K562 (cell line): Measurements from ENCODE around the gene SENP8. TPM values are rescaled to one million over a fixed set of nuclear protein-coding genes. Genes with fewer than 3 reads are reported as not detected.

Source experiments
- ATAC-seq: fragments of 200-7000 bp; cut with Tn5 transposase; 3 replicates; pipeline ENCODE4 v1.9.1; 2020; ENCODE audit warnings: moderate library complexity
- BruUV-seq: library from RNA; stranded (reverse); fragments of 400-500 nt; replicated peaks from 2 replicates; lab custom pipeline; 2021; lab: Mats Ljungman, UMichigan
- CTCF ChIA-PET: fragments of 300-600 bp; formaldehyde crosslinking; extraction: SDS; loops from one replicate; lab custom pipeline; 2021; ENCODE audit warnings: low intra/inter-chr PET ratio; lab: Yijun Ruan, JAX
- POLR2A ChIA-PET: fragments of 300-600, 350-650 bp; sonication (Branson Sonifier 250); formaldehyde crosslinking; extraction: SDS; loops from one replicate; lab custom pipeline; 2021; ENCODE audit warnings: antibody characterized with exemption, inconsistent platforms; lab: Yijun Ruan, JAX
- DNase-seq, 4 experiments: peaks; one replicate each; pipeline versions ENCODE4 v3.0.0 to v3.0.0-alpha.2; 2011 to 2018; ENCODE audit warnings: low spot score in 3 of 4, mixed read lengths in 3 of 4; ENCODE audit errors: extremely low read depth in 1 of 4
- FAIRE-seq: peaks from 2 replicates; lab custom pipeline; 2011; peaks lifted over from hg19 to GRCh38; lab: Jason Lieb, UNC
- H2AFZ ChIP-seq: 2 replicates; pipeline ENCODE4 v1.6.0; 2011; ENCODE audit warnings: low read depth, low read length, control low read depth, inconsistent platforms
- H3K27ac ChIP-seq: fragments of 200-600 bp; 3 replicates; pipeline ENCODE4 v1.8.0; 2011; ENCODE audit warnings: low read depth, mild to moderate bottlenecking, control low read depth, inconsistent platforms, low read length, moderate library complexity, mixed read lengths; ENCODE audit errors: extremely low read depth
- H3K27me3 ChIP-seq, 2 experiments: fragments of 300-600 bp in 1 of 2; 2 replicates in 1 of 2; 3 replicates in 1 of 2; pipeline versions ENCODE4 v1.6.0 to v1.8.0; 2011; ENCODE audit warnings: inconsistent platforms in 2 of 2, low read length in 2 of 2, mild to moderate bottlenecking in 1 of 2, mixed read lengths in 1 of 2, moderate library complexity in 1 of 2; ENCODE audit not compliant: control insufficient read depth in 2 of 2, insufficient read depth in 2 of 2
- H3K36me3 ChIP-seq: fragments of 300-600 bp; 3 replicates; pipeline ENCODE4 v1.8.0; 2011; ENCODE audit warnings: mild to moderate bottlenecking, low read length, inconsistent platforms; ENCODE audit not compliant: control insufficient read depth, insufficient read depth
- H3K4me1 ChIP-seq, 2 experiments: fragments of 200-600 bp in 1 of 2; replicated peaks in 1 of 2; 2 replicates in 1 of 2; 3 replicates in 1 of 2; pipeline versions ENCODE4 v1.5.1 to v1.8.0; 2011; ENCODE audit warnings: inconsistent platforms in 2 of 2, low read length in 2 of 2, mild to moderate bottlenecking in 1 of 2, mixed read lengths in 1 of 2, moderate library complexity in 1 of 2; ENCODE audit not compliant: control insufficient read depth in 2 of 2, insufficient read depth in 2 of 2
- H3K4me2 ChIP-seq: 2 replicates; pipeline ENCODE4 v1.6.1; 2011; ENCODE audit warnings: low read length, control low read depth, inconsistent platforms, mixed read lengths; ENCODE audit not compliant: insufficient read depth
- H3K4me3 ChIP-seq: fragments of 200-600 bp; sonication (generic), shearing (Covaris generic); 2 replicates; pipeline ENCODE4 v1.5.1; 2016; ENCODE audit warnings: control low read depth, inconsistent platforms
- H3K79me2 ChIP-seq: fragments of 200-600 bp; 3 replicates; pipeline ENCODE4 v1.8.0; 2011; ENCODE audit warnings: low read length, inconsistent platforms; ENCODE audit not compliant: control insufficient read depth, insufficient read depth
- H3K9ac ChIP-seq, 2 experiments: 2 replicates each; pipeline versions ENCODE4 v1.6.0 to v1.6.1; 2011; ENCODE audit warnings: low read depth in 2 of 2, low read length in 2 of 2, control low read depth in 1 of 2, inconsistent platforms in 1 of 2, mild to moderate bottlenecking in 1 of 2, mixed read lengths in 1 of 2; ENCODE audit not compliant: insufficient read depth in 1 of 2
- H3K9me1 ChIP-seq: one replicate; pipeline ENCODE4 v1.6.0; 2011; ENCODE audit warnings: inconsistent platforms, mild to moderate bottlenecking, low read length, moderate library complexity; ENCODE audit not compliant: control insufficient read depth, insufficient read depth
- H3K9me3 ChIP-seq: replicated peaks from 2 replicates; pipeline ENCODE4 v1.5.1; 2011; ENCODE audit warnings: low read depth, low read length, inconsistent platforms; ENCODE audit not compliant: control insufficient read depth, insufficient read depth
- H4K20me1 ChIP-seq: replicated peaks from 2 replicates; pipeline ENCODE4 v1.6.1; 2011; ENCODE audit warnings: low read length, inconsistent platforms, mixed read lengths; ENCODE audit not compliant: control insufficient read depth, insufficient read depth
- EHMT2 ChIP-seq: fragments of 450-650 bp; IDR thresholded peaks from 2 replicates; pipeline ENCODE4 v1.6.1; 2018; ENCODE audit warnings: antibody characterized with exemption
- MCM7 ChIP-seq, 2 experiments: fragments of 450-650 bp; IDR thresholded peaks; 2 replicates each; pipeline ENCODE4 v1.6.1; 2016 to 2018
- MYNN ChIP-seq, 2 experiments: sonication (generic); formaldehyde crosslinking in 1 of 2; IDR thresholded peaks; 2 replicates each; pipeline versions ENCODE4 v1.5.0 to v1.6.1; 2016 to 2020; ENCODE audit warnings: antibody characterized with exemption in 1 of 2, missing genetic modification reagents in 1 of 2
- U2AF1 ChIP-seq: fragments of 200-400 bp; formaldehyde crosslinking; optimal IDR thresholded peaks from 2 replicates; pipeline ENCODE3; 2017; ENCODE audit warnings: mild to moderate bottlenecking, low read depth, low read length, moderate library complexity
- ZBED1 ChIP-seq: IDR thresholded peaks from 2 replicates; pipeline ENCODE4 v1.6.1; 2014
- ZBTB12 ChIP-seq: fragments of 250-450 bp; sonication (Bioruptor Pico); IDR thresholded peaks from 2 replicates; pipeline ENCODE4 v1.4.0; 2020
- ZNF57 ChIP-seq: fragments of 450-650 bp; formaldehyde crosslinking; IDR thresholded peaks from 2 replicates; pipeline ENCODE4 v1.4.0; 2020; ENCODE audit warnings: mild to moderate bottlenecking, moderate library complexity
- ZNF76 ChIP-seq: fragments of 250-450 bp; sonication (Bioruptor Pico); IDR thresholded peaks from 2 replicates; pipeline ENCODE4 v1.4.0; 2020; ENCODE audit warnings: mild to moderate bottlenecking, moderate library complexity, borderline replicate concordance
- ZSCAN29 ChIP-seq: fragments of 450-650 bp; IDR thresholded peaks from 2 replicates; pipeline ENCODE4 v1.6.1; 2017
- WGBS: fragments of 100-300 bp; shearing (Covaris generic); methylation state at CpG from one replicate; pipeline ENCODE4 v1.1.6; 2016; ENCODE audit warnings: low coverage, mixed read lengths; ENCODE audit not compliant: insufficient coverage; ENCODE audit errors: missing lambda C conversion rate; 5-methylcytosine and 5-hydroxymethylcytosine counted together
- in situ Hi-C: fragments of 300-500 bp; cut with MboI; formaldehyde crosslinking; loops from 4 replicates; pipeline ENCODE4 v1.15.0; 2018; ENCODE audit warnings: inconsistent platforms, mixed read lengths
- intact Hi-C: fragments of 100-400 bp; cut with micrococcal nuclease; formaldehyde crosslinking; loops from 2 replicates; pipeline ENCODE4 v1.14.2; 2022
- polyA plus RNA-seq, 8 experiments: library from polyadenylated mRNA; depleted of rRNA in 4 of 8; stranded (reverse) in 5 of 8; unstranded in 3 of 8; fragments of >200 nt; fragmentation: Nextera tagmentation in 2 of 8; fragmentation: Illumina TruSeq in 1 of 8; extraction: Ambion mirVana in 2 of 8; extraction: Trizol in 1 of 8; gene quantifications; 2 replicates each; pipeline versions ENCODE4 v1.2.1 to v1.2.3, GENCODE V29; 2011 to 2014; ENCODE audit warnings: inconsistent platforms in 1 of 8, missing spikeins in 1 of 8
- total RNA-seq, 7 experiments: library from RNA; depleted of rRNA in 6 of 7; stranded (reverse); fragments of >200 nt in 6 of 7; fragmentation: Illumina TruSeq in 2 of 7; extraction: Trizol in 2 of 7; gene quantifications; 2 replicates each; pipeline versions ENCODE4 v1.2.1 to v1.2.3, GENCODE V29; 2011 to 2021; ENCODE audit warnings: low replicate concordance in 1 of 7
- TF ChIP-seq, protein P1 (sequence below): fragments of 450-650 bp; conservative IDR thresholded peaks from 2 replicates; pipeline ENCODE4 v1.6.1; 2016; ENCODE audit warnings: missing genetic modification characterization, low read depth, mild to moderate bottlenecking, missing compliant biosample characterization, moderate library complexity
- TF ChIP-seq, protein P2 (sequence below), 2 experiments: fragments of 250-450 bp in 1 of 2; fragments of 450-650 bp in 1 of 2; sonication (Bioruptor Pico) in 1 of 2; IDR thresholded peaks; 2 replicates each; pipeline versions ENCODE4 v1.6.1 to v1.8.0; 2016 to 2021; ENCODE audit warnings: mild to moderate bottlenecking in 2 of 2, moderate library complexity in 2 of 2, missing compliant biosample characterization in 1 of 2, missing genetic modification characterization in 1 of 2

The SENP8 gene
- total and polyA plus RNA-seq, 9 of the 15 experiments (the other 6 are each of a cell fraction or from before 2014, with no cell fraction given): 1.4 to 5.4 (median 2.4) TPM

GRCh38 chr15:72147418-72147817, 29.2 kb downstream of the SENP8 start:
- H3K9me3 ChIP-seq: no peaks in the 10 kb centered on the region
- H3K4me2 ChIP-seq: no peak overlapping the region
- H3K9me1 ChIP-seq: no peaks in the 10 kb centered on the region
- ChIA-PET CTCF (no interaction called here), POLR2A (interaction anchor here (0.7 to 1.2 kb wide), 3 partner anchors 10 to 339 kb away, joined by 3 to 4 read pairs (median 3); no protein-coding TSS in a partner anchor)
- no peak overlapping the region for H3K27ac ChIP-seq
- no peaks in the 10 kb centered on the region for H3K36me3 ChIP-seq
- FAIRE-seq (no peak), DNase-seq (no peak), ATAC-seq (no peak)
- no peak overlapping the region for H3K4me3 ChIP-seq
- intact Hi-C loops (no loop called here), in situ Hi-C loops (loop anchor here (5.0 kb wide), 1 partner anchor 405 kb away; no protein-coding TSS in a partner anchor)
- no peak overlapping the region for H2AFZ ChIP-seq
- peaks cover 0 to 3% of the 10 kb centered on the region in 2 experiments; a peak in 4 of 5 replicates for H3K27me3 ChIP-seq
- H3K9ac ChIP-seq: no peak overlapping the region
- no TSS peak for BruUV-seq
- no peaks in the 10 kb centered on the region; the same call in 1 of the 2 replicates for H4K20me1 ChIP-seq
- H3K79me2 ChIP-seq: no peaks in the 10 kb centered on the region
- no peaks in the 10 kb centered on the region for H3K4me1 ChIP-seq
- 0% methylated on average over 2 of the region's 2 CpGs for WGBS
- TF ChIP-seq, protein P1, sequence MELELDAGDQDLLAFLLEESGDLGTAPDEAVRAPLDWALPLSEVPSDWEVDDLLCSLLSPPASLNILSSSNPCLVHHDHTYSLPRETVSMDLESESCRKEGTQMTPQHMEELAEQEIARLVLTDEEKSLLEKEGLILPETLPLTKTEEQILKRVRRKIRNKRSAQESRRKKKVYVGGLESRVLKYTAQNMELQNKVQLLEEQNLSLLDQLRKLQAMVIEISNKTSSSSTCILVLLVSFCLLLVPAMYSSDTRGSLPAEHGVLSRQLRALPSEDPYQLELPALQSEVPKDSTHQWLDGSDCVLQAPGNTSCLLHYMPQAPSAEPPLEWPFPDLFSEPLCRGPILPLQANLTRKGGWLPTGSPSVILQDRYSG (tag): no peak
- TF ChIP-seq, protein P2, sequence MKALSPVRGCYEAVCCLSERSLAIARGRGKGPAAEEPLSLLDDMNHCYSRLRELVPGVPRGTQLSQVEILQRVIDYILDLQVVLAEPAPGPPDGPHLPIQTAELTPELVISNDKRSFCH (CRISPR knock-in tag; IDR thresholded peaks at IDR 0.05): no peak
- TF ChIP-seq, protein P2 (tag; IDR thresholded peaks at IDR 0.05): no peak
- no peak for TF ChIP-seq ZBTB12 (CRISPR knock-in tag)
- no peak for TF ChIP-seq EHMT2
- TF ChIP-seq ZBED1: no peak
- TF ChIP-seq ZSCAN29: no peak
- TF ChIP-seq U2AF1: no peak
- no peak for TF ChIP-seq ZNF57 (CRISPR knock-in tag)
- TF ChIP-seq MYNN (IDR thresholded peaks at IDR 0.05): no peak
- no peak for TF ChIP-seq MYNN (CRISPR knock-in tag; IDR thresholded peaks at IDR 0.05)
- TF ChIP-seq ZNF76 (CRISPR knock-in tag): no peak
- TF ChIP-seq MCM7 (IDR thresholded peaks at IDR 0.05): no peak
